GM12878 (cell line): ENCODE data around the gene AGMAT. TPM values are rescaled to one million over a fixed set of nuclear protein-coding genes. Genes with fewer than 3 reads are reported as not detected.

ENCODE experiments used
- ATAC-seq: fragments of 200-7000 bp; cut with Tn5 transposase; 3 replicates; pipeline ENCODE4 v1.9.1; 2020; ENCODE audit warnings: mild to moderate bottlenecking, moderate library complexity
- BruUV-seq: library from RNA; stranded (reverse); fragments of 400-500 nt; replicated peaks from 2 replicates; lab custom pipeline; 2021; lab: Mats Ljungman, UMichigan
- CTCF ChIA-PET: fragments of 300-600 bp; sonication (Branson Sonifier 250); formaldehyde crosslinking; extraction: SDS; loops from one replicate; lab custom pipeline; 2021; ENCODE audit warnings: inconsistent platforms; lab: Yijun Ruan, JAX
- POLR2A ChIA-PET: fragments of 350-600 bp; formaldehyde crosslinking; extraction: SDS; loops from one replicate; lab custom pipeline; 2021; ENCODE audit warnings: inconsistent platforms; lab: Charles Lee
- RAD21 ChIA-PET: fragments of 300-600 bp; sonication (Branson Sonifier 250); formaldehyde crosslinking; loops from one replicate; lab custom pipeline; 2023; ENCODE audit warnings: antibody characterized with exemption; ENCODE audit not compliant: unreplicated experiment; lab: Charles Lee
- SMC1A ChIA-PET: fragments of 300-600 bp; sonication (Branson Sonifier 250); formaldehyde crosslinking; loops from one replicate; lab custom pipeline; 2023; ENCODE audit not compliant: unreplicated experiment, uncharacterized antibody; lab: Charles Lee
- DNase-seq: peaks from one replicate; pipeline ENCODE4 v3.0.0-alpha.2; 2011; ENCODE audit warnings: low read depth, low spot score
- FAIRE-seq: peaks from 3 replicates; lab custom pipeline; 2011; peaks lifted over from hg19 to GRCh38; lab: Jason Lieb, UNC
- H2AFZ ChIP-seq: 2 replicates; pipeline ENCODE4 v1.6.0; 2011; ENCODE audit warnings: low read depth, low read length, control low read depth; ENCODE audit not compliant: control insufficient read depth
- H3K27ac ChIP-seq: 2 replicates; pipeline ENCODE4 v1.5.1; 2011; ENCODE audit warnings: control low read depth; ENCODE audit not compliant: control insufficient read depth, insufficient read depth
- H3K27me3 ChIP-seq, 2 experiments: replicated peaks in 1 of 2; 2 replicates each; pipeline versions ENCODE4 v1.6.0 to v1.6.1; 2011; ENCODE audit warnings: low read length in 1 of 2; ENCODE audit not compliant: control insufficient read depth in 2 of 2, insufficient read depth in 2 of 2
- H3K36me3 ChIP-seq, 2 experiments: 2 replicates each; pipeline ENCODE4 v1.5.1; 2011; ENCODE audit warnings: low read length in 1 of 2; ENCODE audit not compliant: control insufficient read depth in 2 of 2, insufficient read depth in 2 of 2
- H3K4me1 ChIP-seq: 2 replicates; pipeline ENCODE4 v1.6.1; 2011; ENCODE audit warnings: mild to moderate bottlenecking, low read length, moderate library complexity, mixed read lengths; ENCODE audit not compliant: control insufficient read depth, insufficient read depth
- H3K4me2 ChIP-seq: 2 replicates; pipeline ENCODE4 v1.6.0; 2011; ENCODE audit warnings: control low read depth; ENCODE audit not compliant: control insufficient read depth, insufficient read depth
- H3K4me3 ChIP-seq: fragments of 200-600 bp; sonication (generic); 2 replicates; pipeline ENCODE4 v1.5.1; 2016
- H3K79me2 ChIP-seq: 2 replicates; pipeline ENCODE4 v1.6.0; 2011; ENCODE audit warnings: low read length; ENCODE audit not compliant: control insufficient read depth, insufficient read depth
- H3K9ac ChIP-seq: 2 replicates; pipeline ENCODE4 v1.8.0; 2011; ENCODE audit warnings: low read length, control low read depth, mixed read lengths; ENCODE audit not compliant: control insufficient read depth, insufficient read depth
- H3K9me3 ChIP-seq: replicated peaks from 3 replicates; pipeline ENCODE4 v1.5.1; 2011; ENCODE audit warnings: mild to moderate bottlenecking, low read length; ENCODE audit not compliant: control insufficient read depth, insufficient read depth
- H4K20me1 ChIP-seq: 2 replicates; pipeline ENCODE4 v1.6.0; 2011; ENCODE audit not compliant: control insufficient read depth, insufficient read depth
- ATF3 ChIP-seq: IDR thresholded peaks from 2 replicates; pipeline ENCODE4 v1.6.1; 2011; ENCODE audit warnings: low read depth, mild to moderate bottlenecking, low read length, moderate library complexity, borderline replicate concordance; ENCODE audit errors: extremely low read depth
- BRCA1 ChIP-seq: IDR thresholded peaks from 2 replicates; pipeline ENCODE4 v1.6.1; 2011; ENCODE audit warnings: low read depth, low read length, improper control_type of control experiment
- CTCF ChIP-seq, 3 experiments: IDR thresholded peaks in 2 of 3; conservative IDR thresholded peaks in 1 of 3; 2 replicates each; pipeline ENCODE4 v1.5.1; 2011; ENCODE audit warnings: low read depth in 3 of 3, low read length in 3 of 3, mild to moderate bottlenecking in 3 of 3, control low read depth in 2 of 3, moderate library complexity in 2 of 3, inconsistent platforms in 1 of 3, mixed read lengths in 1 of 3; ENCODE audit not compliant: control insufficient read depth in 2 of 3, insufficient read depth in 1 of 3; ENCODE audit errors: extremely low read depth in 1 of 3
- EGR1 ChIP-seq, 2 experiments: IDR thresholded peaks; 1 replicate in 1 of 2; 2 replicates in 1 of 2; pipeline ENCODE4 v1.6.1; 2011 to 2012; ENCODE audit warnings: low read depth in 2 of 2, low read length in 2 of 2, borderline replicate concordance in 1 of 2, mild to moderate bottlenecking in 1 of 2, moderate library complexity in 1 of 2
- EZH2 ChIP-seq: IDR thresholded peaks from 2 replicates; pipeline ENCODE4 v1.6.1; 2012; ENCODE audit warnings: low read depth, mild to moderate bottlenecking, control low read depth, inconsistent platforms, low read length, borderline replicate concordance; ENCODE audit not compliant: control insufficient read depth
- KLF5 ChIP-seq: fragments of 450-650 bp; IDR thresholded peaks from 2 replicates; pipeline ENCODE4 v1.6.1; 2014; ENCODE audit warnings: mild to moderate bottlenecking; ENCODE audit not compliant: partially characterized antibody
- MAX ChIP-seq: IDR thresholded peaks from 2 replicates; pipeline ENCODE4 v1.6.1; 2012; ENCODE audit warnings: low read depth, low read length, improper control_type of control experiment
- MEF2B ChIP-seq: fragments of 450-650 bp; IDR thresholded peaks from 2 replicates; pipeline ENCODE4 v1.6.1; 2018; ENCODE audit warnings: mild to moderate bottlenecking, moderate library complexity; ENCODE audit not compliant: partially characterized antibody, poor library complexity, severe bottlenecking
- MLLT1 ChIP-seq: fragments of 450-650 bp; IDR thresholded peaks from 2 replicates; pipeline ENCODE4 v1.6.1; 2016; ENCODE audit warnings: mild to moderate bottlenecking
- MXI1 ChIP-seq: fragments of 150-350 bp; IDR thresholded peaks from 2 replicates; pipeline ENCODE4 v1.6.1; 2011; ENCODE audit warnings: low read depth, mild to moderate bottlenecking, inconsistent platforms, low read length, improper control_type of control experiment
- POLR2A ChIP-seq: IDR thresholded peaks from 2 replicates; pipeline ENCODE4 v1.6.1; 2011; ENCODE audit warnings: low read depth, mild to moderate bottlenecking, low read length
- SUPT20H ChIP-seq: IDR thresholded peaks from 2 replicates; pipeline ENCODE4 v1.6.1; 2011; ENCODE audit warnings: low read depth, mild to moderate bottlenecking, low read length, moderate library complexity, borderline replicate concordance; ENCODE audit not compliant: control insufficient read depth
- ZBTB4 ChIP-seq: fragments of 450-650 bp; formaldehyde crosslinking; IDR thresholded peaks from 2 replicates; pipeline ENCODE4 v1.4.0; 2022; ENCODE audit warnings: mild to moderate bottlenecking, moderate library complexity
- WGBS: methylation state at CpG from one replicate; pipeline ENCODE4 v1.1.6; 2016; ENCODE audit warnings: low lambda C conversion rate; ENCODE audit not compliant: insufficient replicate concordance, insufficient coverage; ENCODE audit errors: missing lambda C conversion rate; 5-methylcytosine and 5-hydroxymethylcytosine counted together
- in situ Hi-C: fragments of 300-500 bp; cut with MboI; formaldehyde crosslinking; loops from 9 replicates; pipeline ENCODE4 v1.14.3; 2018; ENCODE audit warnings: mixed read lengths
- intact Hi-C: fragments of 100-400 bp; cut with micrococcal nuclease; formaldehyde crosslinking; loops from one replicate; pipeline ENCODE4 v1.14.2; 2022; ENCODE audit not compliant: unreplicated experiment
- polyA plus RNA-seq, 11 experiments: library from polyadenylated mRNA; depleted of rRNA in 4 of 11; unstranded in 6 of 11; stranded (reverse) in 5 of 11; fragments of >200 nt; fragmentation: Nextera tagmentation in 4 of 11; fragmentation: Illumina TruSeq in 1 of 11; extraction: Ambion mirVana in 4 of 11; extraction: Trizol in 1 of 11; gene quantifications; 1 replicate in 1 of 11; 2 replicates in 10 of 11; pipeline versions ENCODE4 v1.2.1 to v1.2.3, GENCODE V29; 2011 to 2016; ENCODE audit warnings: inconsistent platforms in 2 of 11, missing spikeins in 2 of 11, low read depth in 1 of 11
- total RNA-seq, 4 experiments: library from RNA; depleted of rRNA in 3 of 4; stranded (reverse); fragments of >200 nt in 3 of 4; fragmentation: Illumina TruSeq in 1 of 4; extraction: Trizol in 1 of 4; gene quantifications; 2 replicates each; pipeline versions ENCODE4 v1.2.1 to v1.2.3, GENCODE V29; 2013 to 2021

The AGMAT gene
- total and polyA plus RNA-seq, 10 of the 15 experiments (the other 5 are each of a cell fraction or from before 2014, with no cell fraction given), result 0.47 to 7.9 (median 4.7) TPM

GRCh38 chr1:15633756-15634420 is 49.0 kb upstream of the AGMAT start:
- Histone ChIP-seq H3K4me2 (no peak overlapping the region), H3K4me3 (no peak overlapping the region), H3K9me3 (no peaks in the 10 kb centered on the region), H3K9ac (no peak overlapping the region), H3K27ac (no peak overlapping the region), H3K27me3 (no peaks in the 10 kb centered on the region), H3K79me2 (no peaks in the 10 kb centered on the region), H4K20me1 (no peaks in the 10 kb centered on the region; the same call in 1 of the 2 replicates), H2AFZ (no peak overlapping the region), H3K4me1 (no peaks in the 10 kb centered on the region), H3K36me3 (peaks cover 14 to 27% of the 10 kb centered on the region in 2 experiments)
- CTCF ChIA-PET, result no interaction called here
- DNase-seq (no peak), FAIRE-seq (no peak), ATAC-seq (no peak)
- RAD21 ChIA-PET, result interaction anchor here (1.1 kb wide), 2 partner anchors 38 to 47 kb away, joined by 3 read pairs; no protein-coding TSS in a partner anchor
- in situ Hi-C loops (no loop called here), intact Hi-C loops (no loop called here)
- WGBS, result 99% methylated on average over 9 of the region's 9 CpGs
- POLR2A ChIA-PET, result interaction anchor here (0.5 to 1.0 kb wide), 4 partner anchors 13 to 300 kb away, joined by 3 to 8 read pairs (median 4); no protein-coding TSS in a partner anchor
- TF ChIP-seq SUPT20H (no peak), EGR1 (IDR thresholded peaks at IDR 0.05; ENCODE audit: borderline replicate concordance in 1 of 2, low read depth in 2 of 2, low read length in 2 of 2) (no peak), ZBTB4 (no peak), BRCA1 (no peak), CTCF (IDR thresholded peaks at IDR 0.05 in 2 of 3, conservative IDR thresholded peaks at IDR 0.05 in 1 of 3; ENCODE audit: control insufficient read depth in 2 of 3, extremely low read depth in 1 of 3, insufficient read depth in 1 of 3, low read depth in 3 of 3, low read length in 3 of 3) (no peak), KLF5 (no peak), MXI1 (no peak), ATF3 (no peak), MAX (no peak), MLLT1 (no peak), MEF2B (no peak), EZH2 (no peak), POLR2A (no peak)
- SMC1A ChIA-PET, result interaction anchor here (0.9 kb wide), 1 partner anchor 63 kb away, joined by 4 read pairs; no protein-coding TSS in a partner anchor
- no TSS peak for BruUV-seq
